Panc1 (cell line): Measurements from ENCODE around the gene RBKS.

ENCODE experiments used
- CTCF ChIP-seq: fragments of 450-650 bp; IDR thresholded peaks from 2 replicates; pipeline ENCODE4 v1.5.1; 2017; ENCODE audit warnings: mild to moderate bottlenecking
- POLR2AphosphoS5 ChIP-seq: IDR thresholded peaks from 2 replicates; pipeline ENCODE4 v1.6.1; 2012; ENCODE audit warnings: mild to moderate bottlenecking, low read depth, low read length, moderate library complexity
- REST ChIP-seq, 2 experiments: IDR thresholded peaks; 2 replicates each; pipeline ENCODE4 v1.6.1; 2011 to 2012; ENCODE audit warnings: low read depth in 2 of 2, control low read depth in 1 of 2, low read length in 1 of 2, mild to moderate bottlenecking in 1 of 2, moderate library complexity in 1 of 2; ENCODE audit not compliant: insufficient read depth in 1 of 2
- TCF7L2 ChIP-seq: IDR thresholded peaks from 2 replicates; pipeline ENCODE4 v1.6.1; 2011; ENCODE audit warnings: mild to moderate bottlenecking, low read depth, low read length, inconsistent platforms

- no peak for TF ChIP-seq CTCF
- no peak for TF ChIP-seq POLR2AphosphoS5
- no peak for TF ChIP-seq REST (IDR thresholded peaks at IDR 0.05; ENCODE audit: insufficient read depth in 1 of 2, low read depth in 2 of 2, low read length in 1 of 2)
- peak; percentile 32; the same call in 1 of the 2 replicates for TF ChIP-seq TCF7L2
Measured at GRCh38 chr2:27925766-27926472, 35.7 kb upstream of the RBKS start.
